CD4-positive, alpha-beta T cell treated with Interleukin-12 subunit alpha and Interleukin-12 subunit beta, for 1 hour (primary cell): Measurements from ENCODE around the gene SP6.

ENCODE experiments used
- DNase-seq: peaks from one replicate; pipeline ENCODE4 v3.0.0-alpha.2; 2020

Gene SP6

GRCh38 chr17:47879028-47879585, 28.1 kb upstream of the SP6 start:
- no peak for DNase-seq

DNA sequence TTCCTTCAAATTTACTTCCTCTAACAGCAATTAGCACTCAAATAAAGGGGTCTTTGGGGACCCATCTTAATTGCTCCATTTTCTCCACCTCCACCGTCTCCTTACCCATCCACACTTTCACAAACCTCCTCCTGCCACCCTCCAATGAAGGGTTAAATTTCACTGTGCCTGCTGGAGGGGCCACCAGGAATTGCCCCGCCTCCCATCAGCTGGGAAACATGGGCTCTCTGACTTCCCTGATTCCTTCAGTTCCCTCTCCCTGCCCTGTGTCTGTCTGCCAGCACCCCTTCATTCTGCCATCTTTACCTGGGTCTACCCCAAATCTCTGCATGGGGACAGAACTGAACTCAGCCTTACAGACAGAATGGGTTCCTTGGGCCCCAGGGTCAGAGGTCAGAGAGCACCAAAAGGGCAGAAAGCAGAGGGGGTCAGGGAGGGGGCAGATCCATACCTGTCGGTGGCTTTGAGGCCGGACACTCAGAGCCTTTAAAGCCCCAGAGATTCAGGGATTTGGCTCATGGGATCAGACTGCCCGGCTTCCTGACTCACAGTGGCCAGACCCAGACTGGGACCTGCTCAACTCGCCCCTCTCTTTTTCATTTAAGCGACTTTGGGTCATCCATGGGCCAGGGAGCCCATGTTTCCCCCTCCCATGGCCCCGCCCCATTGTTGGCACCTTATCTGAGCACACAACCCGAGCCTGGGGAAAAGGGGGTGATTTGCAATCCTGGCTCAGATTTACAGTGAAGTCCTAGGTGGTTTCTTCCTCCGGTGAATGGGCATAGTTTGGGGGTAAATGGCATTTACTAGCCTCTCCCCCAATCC, 27.5 kb upstream of the SP6 start:
- no peak for DNase-seq

- no peak for DNase-seq
These were observed 26.5 kb upstream of the SP6 start for GRCh38 chr17:47877368-47878034.

- no peak for DNase-seq
These were observed 24.3 kb upstream of the SP6 start for GRCh38 chr17:47875011-47875985.

DNA sequence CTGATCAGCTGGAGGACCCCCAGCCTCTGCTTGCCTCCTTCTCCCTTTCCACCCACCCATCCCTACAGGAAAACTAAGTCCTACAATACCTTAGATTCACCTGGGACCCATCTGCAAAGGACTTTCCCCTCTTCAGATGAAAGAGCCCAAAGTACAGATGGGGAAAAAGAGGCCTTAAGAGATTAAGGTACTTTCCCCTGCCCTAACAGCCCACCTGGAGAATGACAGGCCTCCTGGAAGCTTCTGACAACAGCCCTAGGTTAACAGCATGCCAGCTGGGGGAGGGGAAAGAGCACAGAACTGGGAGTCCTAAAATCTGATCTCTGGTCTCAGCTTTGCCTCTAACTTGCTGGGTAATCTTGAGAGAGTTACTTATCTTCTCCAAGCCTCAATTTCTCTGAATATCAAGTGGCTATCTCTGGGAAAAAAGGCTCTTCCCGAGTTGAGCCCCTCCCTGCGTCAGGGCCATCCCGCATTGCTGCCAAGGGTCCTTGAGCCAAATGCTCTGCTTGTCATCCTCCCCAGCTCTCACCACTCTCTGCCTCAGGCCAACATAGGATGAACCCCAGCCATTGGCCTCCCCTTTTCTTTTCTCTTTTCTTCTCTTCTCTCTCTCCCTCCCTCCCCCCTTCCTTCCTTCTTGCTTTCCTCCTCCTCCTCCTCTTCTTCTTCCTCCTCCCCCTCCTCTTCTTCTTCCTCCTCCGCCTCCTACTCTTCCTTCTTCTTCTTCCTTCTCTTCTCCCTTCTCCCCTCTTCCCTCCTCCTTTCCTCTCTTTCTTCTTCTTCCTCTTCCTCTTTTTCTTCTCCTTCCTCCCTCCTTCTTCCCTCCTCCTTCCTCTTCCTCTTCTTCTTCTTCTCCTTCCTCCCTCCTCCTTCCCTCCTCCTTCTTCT, 22.5 kb upstream of the SP6 start:
- no peak for DNase-seq

DNA sequence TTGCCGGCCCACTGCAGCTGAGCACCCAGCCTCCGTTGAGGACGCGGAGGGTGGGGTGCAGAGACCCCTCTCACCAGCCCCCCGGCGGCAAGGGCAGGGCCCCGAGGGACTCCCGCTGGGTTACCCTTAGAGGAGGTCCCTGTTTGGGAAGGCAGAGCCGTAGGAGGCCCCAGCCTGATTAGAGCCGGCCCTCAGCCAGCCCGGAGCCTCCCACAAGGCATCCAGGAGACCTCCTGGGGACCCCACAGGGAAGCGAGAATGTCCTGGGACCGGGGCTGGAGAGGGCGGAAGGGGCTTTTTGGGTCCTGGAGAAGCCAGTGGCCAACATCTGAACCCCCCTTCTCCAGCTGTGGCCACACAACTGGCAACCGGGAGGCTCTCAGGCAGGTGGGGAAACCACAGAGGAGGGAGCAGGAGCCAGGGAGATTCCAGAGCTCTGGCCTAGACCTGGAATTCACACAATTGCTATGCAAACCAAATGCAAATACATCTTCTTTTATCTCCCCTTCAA, 21.7 kb upstream of the SP6 start:
- no peak for DNase-seq

DNA sequence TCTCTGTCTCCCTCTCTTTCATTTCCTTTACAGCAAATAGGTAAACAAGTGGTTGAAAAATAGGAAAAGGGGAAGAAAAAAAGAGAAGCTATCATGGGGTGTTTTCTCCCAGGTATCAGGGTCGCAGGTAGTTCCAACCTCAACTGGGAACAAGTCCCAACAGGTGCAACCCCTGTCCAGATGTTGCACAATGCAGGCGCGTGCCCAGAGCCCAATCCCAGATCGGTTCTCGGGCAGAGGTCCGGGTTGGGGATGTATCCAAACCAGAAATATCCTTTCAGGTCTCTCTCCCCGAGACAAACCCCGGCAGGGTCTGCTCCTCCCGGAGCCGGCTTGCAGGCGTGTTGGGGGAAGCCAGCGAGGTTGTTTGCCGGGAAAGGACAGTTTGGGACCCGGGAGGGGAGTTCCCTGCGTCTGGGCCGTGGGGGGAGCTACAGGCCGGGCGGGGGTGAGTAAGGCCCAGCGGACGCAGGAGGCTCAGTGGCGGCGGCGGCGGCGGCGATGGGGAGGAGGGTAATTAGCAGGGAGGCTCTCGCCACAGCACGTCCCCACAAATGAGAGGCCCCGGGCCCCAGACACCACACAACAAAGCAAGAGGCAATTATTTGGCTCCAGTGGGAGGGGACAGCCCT, 21.2 kb upstream of the SP6 start:
- DNase-seq: no peak

GRCh38 chr17:47871048-47871447, 20.1 kb upstream of the SP6 start:
- DNase-seq: no peak

DNA sequence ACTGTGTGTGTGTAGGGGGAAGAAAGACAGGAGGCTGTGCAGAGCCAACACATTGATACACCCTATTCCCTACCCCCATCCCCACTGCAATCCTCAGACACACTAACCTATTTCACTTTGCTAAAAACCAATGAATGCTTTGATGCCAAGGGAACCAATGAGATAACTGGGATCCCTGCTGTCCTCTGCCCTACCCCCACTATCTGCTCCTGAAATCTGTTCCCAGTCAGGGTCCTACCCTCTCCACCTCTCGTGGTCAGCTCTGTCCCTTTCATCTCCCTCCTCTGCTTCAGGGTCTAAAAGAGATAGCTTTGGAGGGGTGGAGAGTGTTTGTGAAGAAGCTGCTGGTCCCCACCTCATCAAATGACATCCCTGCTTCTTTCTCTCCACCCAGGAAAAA, 19.1 kb upstream of the SP6 start:
- DNase-seq: no peak

GRCh38 chr17:47869114-47869513, 18.2 kb upstream of the SP6 start:
- no peak for DNase-seq

DNA sequence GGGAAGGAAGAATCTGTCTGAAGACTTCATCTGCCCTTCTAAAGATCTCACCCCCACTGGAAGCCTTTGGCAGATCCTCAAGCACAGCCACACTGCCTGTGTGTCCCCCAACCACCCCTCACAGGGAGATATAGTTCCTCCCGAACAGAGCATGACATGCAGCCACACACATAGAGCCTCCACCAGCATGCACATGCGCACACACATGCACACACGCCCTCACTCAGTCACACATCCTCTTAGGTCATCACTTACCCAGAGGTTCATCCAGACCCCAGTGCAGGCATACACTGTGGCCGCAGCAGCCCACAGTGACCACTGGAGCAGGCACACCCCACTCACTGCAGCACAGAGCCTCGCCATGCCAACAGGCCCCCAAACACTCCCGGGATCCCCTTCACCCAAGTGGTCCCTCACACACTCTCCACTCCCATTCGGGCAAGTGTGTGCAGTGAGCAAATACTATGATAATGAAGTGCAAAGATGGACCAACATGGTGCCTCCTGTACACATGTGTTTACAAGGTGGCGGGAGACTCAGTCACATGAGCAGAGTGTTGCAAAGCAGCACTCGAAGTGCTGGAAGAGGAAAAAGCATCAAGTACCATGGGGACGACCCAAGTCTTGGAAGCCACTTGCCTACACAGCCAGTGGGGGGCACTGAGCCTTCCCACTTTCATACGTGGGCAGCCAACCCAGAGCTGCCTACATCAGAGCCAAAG, 17.0 kb upstream of the SP6 start:
- DNase-seq: no peak

GRCh38 chr17:47866941-47867340, 16.0 kb upstream of the SP6 start:
- no peak for DNase-seq

DNA sequence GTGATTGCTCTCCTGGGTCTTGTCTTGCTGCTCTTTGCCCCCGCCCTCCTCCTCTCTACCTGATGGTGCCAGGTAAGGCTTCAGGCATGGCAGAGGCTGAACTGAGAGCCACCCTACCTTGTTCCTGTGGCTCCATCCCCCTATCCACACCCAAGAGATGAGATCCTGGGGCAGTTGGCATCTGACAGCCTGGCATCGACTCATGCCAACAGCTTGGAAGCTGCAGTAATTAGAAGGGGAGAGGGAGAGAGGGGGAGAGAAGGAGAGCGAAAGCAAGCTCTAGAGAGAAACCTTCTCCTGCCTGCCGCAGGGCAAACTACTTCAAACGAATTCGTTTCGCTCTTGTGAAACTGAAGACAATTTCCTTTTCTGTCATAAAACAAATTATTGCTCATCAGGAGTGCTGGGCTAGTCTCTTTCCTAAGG, 13.8 kb upstream of the SP6 start:
- no peak for DNase-seq

GRCh38 chr17:47862621-47863440, 11.9 kb upstream of the SP6 start:
- no peak for DNase-seq

DNA sequence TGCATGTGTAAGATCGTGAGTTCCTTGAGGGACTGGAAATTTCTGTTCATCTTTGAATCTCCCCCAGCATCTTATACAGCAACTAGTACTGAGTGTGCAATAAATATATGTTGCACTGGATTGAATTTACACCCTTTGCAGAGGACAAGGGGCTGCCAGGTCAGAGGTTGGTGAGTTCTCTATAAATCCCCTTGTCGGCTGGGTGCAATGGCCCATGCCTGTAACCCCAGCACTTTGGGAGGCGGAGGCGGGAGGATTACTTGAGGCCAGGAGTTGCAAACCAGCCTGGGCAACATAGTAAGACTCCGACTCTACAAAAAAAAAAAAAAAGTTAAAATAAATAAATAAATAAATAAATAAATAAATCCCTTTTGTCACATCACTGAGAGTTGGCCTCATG, 9.4 kb upstream of the SP6 start:
- no peak for DNase-seq

DNA sequence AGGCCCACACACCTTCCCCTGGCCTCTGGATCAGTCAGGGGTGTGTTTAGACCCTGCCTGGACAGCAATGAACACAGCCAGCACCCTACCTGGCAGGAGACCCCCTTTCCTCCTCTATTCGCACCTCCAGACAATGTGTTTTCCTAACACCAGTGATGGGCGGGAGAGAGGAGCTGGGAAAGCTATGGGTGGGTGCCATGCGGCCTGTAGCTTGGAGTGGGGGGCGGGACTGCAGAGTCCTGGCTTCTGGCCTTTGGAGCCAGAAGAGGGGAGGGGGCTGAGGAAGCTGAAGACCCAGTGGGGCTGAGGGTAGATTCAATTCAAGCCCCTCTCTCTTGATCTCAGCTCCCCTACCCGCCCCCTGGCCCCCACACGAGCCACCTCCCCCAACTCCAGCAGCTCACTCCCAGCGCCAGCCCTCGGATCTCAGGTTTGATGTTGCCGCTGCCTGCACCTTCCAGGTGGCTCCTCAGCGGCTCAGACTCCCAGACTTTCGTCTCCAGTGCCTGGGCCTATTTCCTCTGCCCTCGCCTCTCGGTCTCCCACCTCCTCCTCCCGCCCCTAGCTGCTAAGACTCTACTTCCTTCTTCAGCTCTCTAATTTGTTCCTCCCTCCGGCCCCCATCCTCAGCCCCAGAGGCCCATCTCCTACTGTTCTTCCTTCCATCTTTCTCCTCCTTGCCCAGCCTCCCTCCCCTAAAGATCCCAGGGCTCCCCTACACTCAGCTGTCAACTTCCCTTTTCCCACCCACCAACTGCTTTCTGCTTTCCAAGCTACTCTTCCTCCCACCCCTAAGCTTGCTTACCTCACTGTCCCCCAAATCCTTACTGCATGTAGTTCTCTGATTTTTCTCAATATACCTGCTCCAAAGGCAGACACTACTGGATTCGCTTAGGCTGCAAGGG, 6.8 kb upstream of the SP6 start:
- DNase-seq: no peak

- DNase-seq: no peak
These were observed 5.9 kb upstream of the SP6 start for GRCh38 chr17:47856830-47857229.

DNA sequence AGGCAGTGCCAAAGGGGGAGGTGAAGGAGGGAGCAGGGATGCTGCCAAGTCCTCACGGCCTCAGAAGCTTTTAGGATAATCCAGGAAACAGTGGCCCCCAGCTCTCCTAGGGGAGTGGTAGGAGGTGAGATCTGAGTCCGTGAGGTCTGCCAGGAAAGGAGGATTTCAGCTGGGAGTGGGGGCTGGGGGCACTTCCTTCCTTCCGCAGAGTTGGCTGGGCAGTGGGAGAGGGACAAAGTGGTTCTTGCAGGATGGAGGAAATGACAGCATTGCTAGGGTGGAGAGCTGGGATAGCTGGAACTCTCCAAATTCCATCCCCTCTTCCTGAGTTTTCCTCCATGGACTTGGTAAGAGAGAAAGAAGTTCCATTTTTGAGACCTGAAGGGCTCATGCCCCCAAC, 4.8 kb upstream of the SP6 start:
- no peak for DNase-seq

- no peak for DNase-seq
These were observed 2.7 kb upstream of the SP6 start for GRCh38 chr17:47853616-47854015.
